Suprapubic skin (tissue), 4 donors: ENCODE measurements around the gene PLK1. TPM values are rescaled to one million over a fixed set of nuclear protein-coding genes. Genes with fewer than 3 reads are reported as not detected.

Experiments
- DNase-seq, 2 donors: peaks; one replicate each; pipeline ENCODE4 v3.0.0-alpha.2; 2019; ENCODE audit warnings: low spot score in 2 of 2
- H3K27ac ChIP-seq: fragments of 200-600 bp; sonication (generic); one replicate; pipeline ENCODE4 v1.5.1; 2019
- H3K27me3 ChIP-seq: fragments of 200-600 bp; sonication (generic); one replicate; pipeline ENCODE4 v1.5.1; 2019
- H3K36me3 ChIP-seq: fragments of 200-600 bp; sonication (generic); one replicate; pipeline ENCODE4 v1.5.1; 2019
- H3K4me1 ChIP-seq: fragments of 200-600 bp; sonication (generic); one replicate; pipeline ENCODE4 v1.5.1; 2019
- H3K4me3 ChIP-seq: fragments of 200-600 bp; sonication (generic); one replicate; pipeline ENCODE4 v1.5.1; 2019; ENCODE audit warnings: mild to moderate bottlenecking
- H3K9me3 ChIP-seq: fragments of 200-600 bp; sonication (generic); one replicate; pipeline ENCODE4 v1.5.1; 2019
- CTCF ChIP-seq, 2 donors: fragments of 200-600 bp in 1 of 2; fragments of 450-650 bp in 1 of 2; sonication (generic) in 1 of 2; IDR thresholded peaks; one replicate each; pipeline ENCODE4 v1.5.1; 2016 to 2019; ENCODE audit warnings: antibody characterized with exemption in 2 of 2, mild to moderate bottlenecking in 1 of 2, moderate library complexity in 1 of 2
- EP300 ChIP-seq: sonication (generic); formaldehyde crosslinking; IDR thresholded peaks from one replicate; pipeline ENCODE4 v1.6.1; 2017; ENCODE audit warnings: antibody characterized with exemption
- POLR2A ChIP-seq, 2 donors: fragments of 450-650 bp; IDR thresholded peaks; one replicate each; pipeline ENCODE4 v1.6.1; 2017; ENCODE audit warnings: antibody characterized with exemption in 2 of 2, mild to moderate bottlenecking in 2 of 2, moderate library complexity in 2 of 2
- POLR2AphosphoS5 ChIP-seq, 3 donors: sonication (generic); formaldehyde crosslinking; IDR thresholded peaks; one replicate each; pipeline ENCODE4 v1.6.1; 2017; ENCODE audit warnings: antibody characterized with exemption in 3 of 3
- WGBS: methylation state at CpG from one replicate; pipeline ENCODE4 v1.1.5; 2018; 5-methylcytosine and 5-hydroxymethylcytosine counted together
- total RNA-seq, 4 donors: library from RNA; depleted of rRNA; stranded (reverse); fragments of >200 nt; gene quantifications; one replicate each; pipeline ENCODE4 v1.1.0, GENCODE V29; 2016

Gene PLK1
- total RNA-seq, 4 donors from 2014 or later = 4.6 to 8.3 (median 6.5) TPM

- 94% methylated on average over 4 of the region's 4 CpGs for WGBS
- H3K4me1 ChIP-seq = no peaks in the 10 kb centered on the region
- no peak overlapping the region for H3K27ac ChIP-seq
- TF ChIP-seq EP300 (no peak), CTCF (IDR thresholded peaks at IDR 0.05) (no peak), POLR2AphosphoS5 (IDR thresholded peaks at IDR 0.05) (no peak), POLR2A (IDR thresholded peaks at IDR 0.05) (no peak)
- H3K4me3 ChIP-seq = no peak overlapping the region
- H3K36me3 ChIP-seq = peaks cover 38% of the 10 kb centered on the region
- H3K27me3 ChIP-seq = no peaks in the 10 kb centered on the region
- no peaks in the 10 kb centered on the region for H3K9me3 ChIP-seq
- DNase-seq = no peak
These were observed 26.7 kb upstream of the PLK1 start for GRCh38 chr16:23651943-23652468.

- Histone ChIP-seq H3K9me3 (no peaks in the 10 kb centered on the region), H3K27me3 (no peaks in the 10 kb centered on the region), H3K4me3 (no peak overlapping the region), H3K36me3 (peaks cover 99% of the 10 kb centered on the region), H3K27ac (no peak overlapping the region), H3K4me1 (no peaks in the 10 kb centered on the region)
- WGBS = 85% methylated on average over 2 of the region's 2 CpGs
- TF ChIP-seq POLR2AphosphoS5 (IDR thresholded peaks at IDR 0.05) (no peak), EP300 (no peak), POLR2A (IDR thresholded peaks at IDR 0.05) (no peak), CTCF (IDR thresholded peaks at IDR 0.05) (no peak)
- DNase-seq = no peak
These were observed 14.8 kb upstream of the PLK1 start for GRCh38 chr16:23663918-23664317.

- DNase-seq = no peak
- Histone ChIP-seq H3K9me3 (no peaks in the 10 kb centered on the region), H3K36me3 (peaks cover 98% of the 10 kb centered on the region), H3K27ac (no peak overlapping the region), H3K4me1 (no peaks in the 10 kb centered on the region), H3K4me3 (no peak overlapping the region), H3K27me3 (no peaks in the 10 kb centered on the region)
- TF ChIP-seq CTCF (IDR thresholded peaks at IDR 0.05) (no peak), EP300 (no peak), POLR2AphosphoS5 (IDR thresholded peaks at IDR 0.05) (no peak), POLR2A (IDR thresholded peaks at IDR 0.05) (no peak)
- 91% methylated on average over 7 of the region's 7 CpGs for WGBS
These were observed 11.9 kb upstream of the PLK1 start for GRCh38 chr16:23666571-23667354.

GRCh38 chr16:23667355-23667659 is 11.4 kb upstream of the PLK1 start:
- Histone ChIP-seq H3K4me1 (no peaks in the 10 kb centered on the region), H3K36me3 (peaks cover 94% of the 10 kb centered on the region), H3K27me3 (no peaks in the 10 kb centered on the region), H3K27ac (no peak overlapping the region), H3K9me3 (no peaks in the 10 kb centered on the region), H3K4me3 (no peak overlapping the region)
- 96% methylated on average over 6 of the region's 6 CpGs for WGBS
- TF ChIP-seq POLR2A (IDR thresholded peaks at IDR 0.05) = no peak
- DNase-seq = no peak

GRCh38 chr16:23668225-23668624 is 10.5 kb upstream of the PLK1 start:
- 89% methylated on average over 1 of the region's 1 CpG for whole genome bisulfite sequencing
- H3K27ac ChIP-seq = no peak overlapping the region
- DNase-seq = no peak
- no peak overlapping the region for H3K4me3 ChIP-seq
- no peaks in the 10 kb centered on the region for H3K9me3 ChIP-seq
- TF ChIP-seq CTCF (IDR thresholded peaks at IDR 0.05) (no peak), POLR2A (IDR thresholded peaks at IDR 0.05) (no peak), EP300 (no peak), POLR2AphosphoS5 (IDR thresholded peaks at IDR 0.05) (no peak)
- H3K36me3 ChIP-seq = peaks cover 85% of the 10 kb centered on the region
- no peaks in the 10 kb centered on the region for H3K27me3 ChIP-seq
- no peaks in the 10 kb centered on the region for H3K4me1 ChIP-seq
